A673 (cell line): Measurements from ENCODE around the gene SH2D1A.

Source experiments
- CTCF ChIP-seq: fragments of 300-800, 200-600 bp; sonication (generic); conservative IDR thresholded peaks from 2 replicates; pipeline ENCODE4 v1.5.1; 2017; ENCODE audit warnings: low read depth, mild to moderate bottlenecking, antibody characterized with exemption, low read length, moderate library complexity, mixed read lengths
- EZH2 ChIP-seq: fragments of 200-600 bp; sonication (generic); IDR thresholded peaks from 2 replicates; pipeline ENCODE4 v1.6.1; 2017; ENCODE audit warnings: borderline replicate concordance, low read depth, mild to moderate bottlenecking, mixed read lengths, antibody characterized with exemption, low read length; ENCODE audit not compliant: poor library complexity, severe bottlenecking

DNA sequence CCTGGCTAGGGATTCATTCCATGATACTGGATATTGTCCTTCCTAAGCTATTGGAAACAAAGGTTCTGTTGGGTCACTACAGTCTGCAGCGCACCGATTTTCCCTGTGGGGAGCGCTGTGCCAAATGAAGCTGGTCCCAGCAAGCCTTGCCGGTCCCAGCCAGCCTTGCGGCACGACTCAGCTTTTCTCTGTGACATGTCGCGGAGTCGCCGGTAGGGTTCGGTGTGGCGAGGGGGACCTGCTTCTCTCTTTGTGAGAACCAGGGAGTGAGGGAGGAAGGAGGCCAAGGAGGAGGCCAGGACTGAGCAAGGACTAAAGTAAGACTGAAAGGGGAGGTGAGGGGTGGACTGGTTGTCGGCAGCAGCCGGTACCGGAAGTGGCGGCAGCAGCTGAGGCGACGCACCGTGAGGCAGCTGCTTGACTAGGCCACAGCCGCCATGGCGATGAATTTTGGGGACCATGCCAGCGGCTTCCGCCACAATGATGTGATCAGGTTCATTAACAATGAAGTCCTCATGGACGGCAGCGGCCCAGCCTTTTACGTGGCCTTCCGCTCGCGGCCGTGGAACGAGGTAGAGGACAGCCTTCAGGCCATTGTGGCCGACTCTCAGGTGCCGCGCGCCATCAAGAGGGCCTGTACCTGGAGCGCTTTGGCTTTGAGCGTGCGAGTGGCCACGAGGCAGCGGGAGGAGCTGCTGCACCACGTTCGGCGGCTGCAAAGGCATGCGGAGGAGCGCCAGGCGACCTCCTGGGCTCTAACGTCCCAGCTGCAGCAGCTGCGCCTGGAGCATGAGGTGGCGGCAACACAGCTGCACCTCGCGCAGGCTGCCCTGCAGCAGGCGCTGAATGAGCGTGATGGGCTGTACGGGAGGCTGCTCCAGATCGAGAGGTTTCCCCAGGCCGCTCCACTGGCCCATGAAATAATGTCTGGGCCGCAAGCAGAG, 13.6 kb upstream of the SH2D1A start, which contains the start of gene TEX13D:
- no peak for TF ChIP-seq CTCF
- no peak for TF ChIP-seq EZH2
